ENCODE data around the gene AKIRIN2. TPM values are rescaled to one million over a fixed set of nuclear protein-coding genes. Genes with fewer than 3 reads are reported as not detected.

The AKIRIN2 gene
- total and polyA plus RNA-seq, 10 of the 15 experiments (the other 5 are each of a cell fraction or from before 2014, with no cell fraction given) = 12.7 to 82.2 (median 42.6) TPM

DNA sequence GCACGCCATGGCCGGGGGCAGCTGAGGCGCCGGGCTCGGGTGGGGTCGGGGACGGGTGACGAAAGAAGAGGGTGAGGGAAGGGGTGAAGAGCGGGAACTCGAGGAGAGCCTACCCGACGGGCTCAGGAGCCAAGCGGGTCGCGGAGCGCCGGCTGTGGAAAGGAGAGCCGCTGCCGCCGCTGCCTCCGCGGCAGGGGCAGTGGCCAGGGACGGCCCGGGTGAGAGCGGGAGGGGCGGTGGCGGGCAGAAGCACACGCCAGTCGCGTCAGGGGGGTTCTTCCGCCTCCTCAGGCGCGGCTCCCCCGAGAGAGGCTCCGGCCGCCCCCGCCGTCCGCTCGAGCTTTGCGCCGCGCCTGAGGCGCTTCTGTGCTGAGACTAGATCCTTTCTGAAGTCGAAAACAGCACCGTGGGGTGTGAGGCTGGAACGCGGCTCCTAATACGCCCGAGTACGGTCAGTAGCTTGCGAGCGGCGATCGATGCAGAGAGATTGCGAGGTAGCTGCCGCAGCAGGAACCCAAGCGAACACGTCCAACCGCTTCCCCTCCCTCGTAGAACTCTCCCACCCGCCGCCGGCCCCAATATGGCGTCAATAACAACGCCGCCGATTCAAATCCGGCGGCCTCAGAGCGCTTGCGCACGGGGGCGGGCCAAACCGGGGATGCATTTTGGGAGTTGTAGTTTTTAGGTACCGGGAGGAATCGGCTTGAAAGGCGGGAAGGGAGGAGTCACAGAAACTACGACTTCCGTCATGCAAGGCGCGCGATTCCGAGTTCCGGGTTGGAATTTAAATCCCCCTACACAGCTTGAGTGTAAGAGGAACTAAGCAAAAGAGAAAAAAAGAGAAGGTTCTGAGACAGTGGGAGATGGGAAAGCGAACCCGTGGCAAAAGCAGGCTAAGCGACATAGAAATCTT lies at the start of gene AKIRIN2 (continued):
- TF ChIP-seq, protein P1, sequence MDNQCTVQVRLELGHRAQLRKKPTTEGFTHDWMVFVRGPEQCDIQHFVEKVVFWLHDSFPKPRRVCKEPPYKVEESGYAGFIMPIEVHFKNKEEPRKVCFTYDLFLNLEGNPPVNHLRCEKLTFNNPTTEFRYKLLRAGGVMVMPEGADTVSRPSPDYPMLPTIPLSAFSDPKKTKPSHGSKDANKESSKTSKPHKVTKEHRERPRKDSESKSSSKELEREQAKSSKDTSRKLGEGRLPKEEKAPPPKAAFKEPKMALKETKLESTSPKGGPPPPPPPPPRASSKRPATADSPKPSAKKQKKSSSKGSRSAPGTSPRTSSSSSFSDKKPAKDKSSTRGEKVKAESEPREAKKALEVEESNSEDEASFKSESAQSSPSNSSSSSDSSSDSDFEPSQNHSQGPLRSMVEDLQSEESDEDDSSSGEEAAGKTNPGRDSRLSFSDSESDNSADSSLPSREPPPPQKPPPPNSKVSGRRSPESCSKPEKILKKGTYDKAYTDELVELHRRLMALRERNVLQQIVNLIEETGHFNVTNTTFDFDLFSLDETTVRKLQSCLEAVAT (IDR thresholded peaks at IDR 0.05) = no peak; the same call in none of the 2 replicates
- peak; percentile 41; the same call in 1 of the 2 replicates for TF ChIP-seq REST (IDR thresholded peaks at IDR 0.05; ENCODE audit: low read depth, low read length)
- peak; percentile 95 for TF ChIP-seq TAF1 (IDR thresholded peaks at IDR 0.05; ENCODE audit: borderline replicate concordance, low read depth, low read length)
- TF ChIP-seq, protein P2, sequence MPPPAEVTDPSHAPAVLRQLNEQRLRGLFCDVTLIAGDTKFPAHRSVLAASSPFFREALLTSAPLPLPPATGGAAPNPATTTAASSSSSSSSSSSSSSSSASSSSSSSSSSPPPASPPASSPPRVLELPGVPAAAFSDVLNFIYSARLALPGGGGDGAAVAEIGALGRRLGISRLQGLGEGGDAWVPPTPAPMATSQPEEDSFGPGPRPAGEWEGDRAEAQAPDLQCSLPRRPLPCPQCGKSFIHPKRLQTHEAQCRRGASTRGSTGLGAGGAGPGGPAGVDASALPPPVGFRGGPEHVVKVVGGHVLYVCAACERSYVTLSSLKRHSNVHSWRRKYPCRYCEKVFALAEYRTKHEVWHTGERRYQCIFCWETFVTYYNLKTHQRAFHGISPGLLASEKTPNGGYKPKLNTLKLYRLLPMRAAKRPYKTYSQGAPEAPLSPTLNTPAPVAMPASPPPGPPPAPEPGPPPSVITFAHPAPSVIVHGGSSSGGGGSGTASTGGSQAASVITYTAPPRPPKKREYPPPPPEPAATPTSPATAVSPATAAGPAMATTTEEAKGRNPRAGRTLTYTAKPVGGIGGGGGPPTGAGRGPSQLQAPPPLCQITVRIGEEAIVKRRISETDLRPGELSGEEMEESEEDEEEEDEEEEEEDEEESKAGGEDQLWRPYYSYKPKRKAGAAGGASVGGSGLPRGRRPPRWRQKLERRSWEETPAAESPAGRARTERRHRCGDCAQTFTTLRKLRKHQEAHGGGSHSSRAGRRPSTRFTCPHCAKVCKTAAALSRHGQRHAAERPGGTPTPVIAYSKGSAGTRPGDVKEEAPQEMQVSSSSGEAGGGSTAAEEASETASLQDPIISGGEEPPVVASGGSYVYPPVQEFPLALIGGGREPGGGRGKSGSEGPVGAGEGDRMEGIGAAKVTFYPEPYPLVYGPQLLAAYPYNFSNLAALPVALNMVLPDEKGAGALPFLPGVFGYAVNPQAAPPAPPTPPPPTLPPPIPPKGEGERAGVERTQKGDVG (CRISPR knock-in tag; IDR thresholded peaks at IDR 0.05) = no peak
- no peak for TF ChIP-seq BCLAF1 (IDR thresholded peaks at IDR 0.05)
- TF ChIP-seq RAD51 (IDR thresholded peaks at IDR 0.05) = no peak
- 0 out of 2 replicates have a peak, but pooled peaks have one; percentile 6 for TF ChIP-seq BCL11A (IDR thresholded peaks at IDR 0.05; ENCODE audit: low read depth, low read length)
- TF ChIP-seq PML (IDR thresholded peaks at IDR 0.05; ENCODE audit: low read length) = peak; percentile 96
- TF ChIP-seq CBX5 (IDR thresholded peaks at IDR 0.05; ENCODE audit: low read depth) = no peak
- TF ChIP-seq BRCA1 (IDR thresholded peaks at IDR 0.05; ENCODE audit: low read depth, low read length) = no peak
- TF ChIP-seq WRNIP1 (IDR thresholded peaks at IDR 0.05; ENCODE audit: borderline replicate concordance, low read depth, low read length) = no peak
- TF ChIP-seq SIX5 (IDR thresholded peaks at IDR 0.05; ENCODE audit: low read depth, low read length, severe bottlenecking) = peak; percentile 96
- peak; percentile 16; the same call in 1 of the 2 replicates for TF ChIP-seq SPI1 (IDR thresholded peaks at IDR 0.05; ENCODE audit: borderline replicate concordance, insufficient read depth, low read depth, low read length)
- peak; percentile 87 for TF ChIP-seq NRF1 (conservative IDR thresholded peaks at IDR 0.05; ENCODE audit: low read depth, low read length)
- peak; percentile 78 for TF ChIP-seq ZNF384 (IDR thresholded peaks at IDR 0.05; ENCODE audit: borderline replicate concordance, low read depth, low read length)
- TF ChIP-seq CREM (IDR thresholded peaks at IDR 0.05; ENCODE audit: low read depth) = no peak; the same call in 1 of the 2 replicates
- no peak for TF ChIP-seq HDAC2 (IDR thresholded peaks at IDR 0.05)
- TF ChIP-seq CEBPB (IDR thresholded peaks at IDR 0.05; ENCODE audit: borderline replicate concordance in 1 of 2, low read depth in 2 of 2, low read length in 2 of 2) = no peak

Data from GM12878 (cell line).